Cerebellar nuclear complex (tissue), 1 donor: ENCODE measurements around the gene LRRK1.

Experiments
- DNase-seq, 2 experiments: peaks; one replicate each; lab custom pipeline; 2025; lab: John Stamatoyannopoulos, UW

The LRRK1 gene

GRCh38 chr15:100918690-100919480 lies at the start of gene LRRK1:
Gene LRRK1 (plus strand): TSS chr15:100919357. CDS start chr15:100924633, 5,276 bp downstream.
- no peak for DNase-seq

GRCh38 chr15:100873029-100873677 lies 46.0 kb upstream of the LRRK1 start:
- DNase-seq = peak in 1 of 2 experiments; percentile 51

DNA sequence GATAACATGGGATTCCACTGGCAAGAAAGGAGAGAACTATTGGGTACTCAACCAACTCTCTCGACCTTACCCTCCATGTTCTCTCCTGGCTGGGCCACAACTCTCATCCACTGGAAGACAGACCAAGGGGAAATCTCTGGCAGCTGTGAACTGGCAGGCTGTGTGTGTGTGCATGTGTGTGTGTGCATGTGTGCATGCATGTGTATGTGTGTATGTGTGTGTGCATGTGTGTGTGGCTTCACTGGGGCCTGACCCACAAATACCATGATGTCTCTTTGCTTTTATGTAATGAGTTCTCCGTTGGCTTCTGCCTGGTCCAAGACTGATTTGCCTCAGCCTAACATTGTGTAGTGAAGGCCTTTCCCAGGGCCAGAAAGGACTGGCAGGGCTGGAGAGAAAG lies 43.7 kb upstream of the LRRK1 start:
- no peak for DNase-seq

- no peak for DNase-seq
Measured at GRCh38 chr15:100875976-100876375, 43.2 kb upstream of the LRRK1 start.

GRCh38 chr15:100877551-100877950 lies 41.6 kb upstream of the LRRK1 start:
- no peak for DNase-seq

- DNase-seq = no peak
Measured at GRCh38 chr15:100878130-100878529, 41.0 kb upstream of the LRRK1 start.

- no peak for DNase-seq
Measured at GRCh38 chr15:100878648-100879047, 40.5 kb upstream of the LRRK1 start.

- DNase-seq = no peak
Measured at GRCh38 chr15:100879061-100879463, 40.1 kb upstream of the LRRK1 start.

GRCh38 chr15:100879464-100880138 lies 39.6 kb upstream of the LRRK1 start, which contains the start of gene ALDH1A3:
Gene ALDH1A3 (plus strand): TSS chr15:100879831. CDS start chr15:100879908, 77 bp downstream.
- DNase-seq = no peak

DNA sequence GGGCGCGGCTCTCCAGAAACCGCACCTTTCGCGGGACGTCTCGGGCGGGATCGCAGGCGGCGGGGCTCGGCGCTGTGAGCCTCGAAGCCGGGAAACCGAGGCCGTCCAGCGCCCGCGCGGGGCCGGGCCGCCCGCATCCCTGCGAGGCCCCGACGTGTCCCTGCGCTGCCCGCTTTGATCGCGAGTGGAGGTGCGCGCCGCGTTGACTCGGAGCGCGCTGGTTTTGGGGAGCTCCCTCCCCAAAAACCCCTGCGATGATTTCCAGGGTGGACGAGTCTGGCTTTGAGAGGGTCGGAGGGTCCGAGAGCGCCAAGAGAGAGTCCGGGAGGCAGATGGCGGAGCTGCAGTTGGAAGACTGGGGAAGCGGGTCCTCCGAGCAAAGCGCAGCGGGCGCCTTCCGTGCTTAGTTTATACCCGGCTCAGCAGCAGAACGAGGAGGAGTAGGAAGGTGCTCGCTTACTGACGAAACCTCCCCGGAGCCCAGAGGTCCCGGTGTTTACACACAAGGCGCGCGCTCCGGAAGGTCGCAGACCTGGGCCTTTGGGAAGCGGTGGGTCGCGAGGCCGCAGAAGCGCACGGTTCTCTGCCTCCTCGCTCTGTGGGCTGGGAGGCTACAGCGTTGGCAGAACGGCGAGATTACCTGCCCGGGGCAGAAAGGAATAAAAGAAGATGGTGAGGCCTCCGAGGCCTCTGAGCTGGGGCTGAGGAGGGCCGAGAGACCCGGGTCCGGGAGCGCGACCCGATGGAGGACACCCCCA lies 38.8 kb upstream of the LRRK1 start:
- DNase-seq = no peak

GRCh38 chr15:100880897-100881242 lies 38.3 kb upstream of the LRRK1 start:
- no peak for DNase-seq

GRCh38 chr15:100881573-100882336 lies 37.4 kb upstream of the LRRK1 start:
- no peak for DNase-seq

DNA sequence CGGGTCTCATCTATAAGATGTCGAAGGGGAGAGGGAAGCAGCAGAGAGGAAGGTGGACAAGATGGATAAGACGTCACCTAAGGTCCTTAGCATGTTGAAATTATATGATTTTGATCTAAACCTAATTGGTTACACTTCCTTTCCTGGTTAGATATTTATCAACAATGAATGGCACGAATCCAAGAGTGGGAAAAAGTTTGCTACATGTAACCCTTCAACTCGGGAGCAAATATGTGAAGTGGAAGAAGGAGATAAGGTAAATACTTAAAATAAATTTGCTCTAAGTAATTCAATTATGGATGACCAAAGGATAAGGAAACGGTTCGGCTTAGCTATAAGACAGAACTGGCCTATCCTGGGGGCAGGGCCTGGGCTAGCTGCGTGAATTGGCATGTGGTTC lies 34.0 kb upstream of the LRRK1 start:
- no peak for DNase-seq

DNA sequence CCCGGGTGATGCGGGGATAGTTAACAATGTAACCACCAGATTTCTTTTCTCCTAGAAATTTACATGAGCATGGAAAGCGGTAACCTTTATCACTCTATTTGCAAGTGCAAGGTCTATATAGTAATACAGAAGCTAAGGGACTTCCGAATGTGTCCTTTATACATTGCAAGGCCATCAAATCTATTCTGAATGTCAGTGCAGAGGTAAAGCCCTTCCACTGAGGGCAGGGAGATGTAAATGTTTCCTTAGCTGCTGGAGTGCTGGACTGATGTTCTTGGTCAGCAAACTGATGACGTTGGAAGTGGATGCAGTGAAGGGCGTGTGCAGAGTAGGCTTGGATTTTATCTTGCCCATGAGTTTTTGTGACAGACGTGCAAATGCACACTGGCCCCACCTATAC lies 33.3 kb upstream of the LRRK1 start:
- no peak for DNase-seq

- DNase-seq = no peak
Measured at GRCh38 chr15:100887211-100887913, 31.8 kb upstream of the LRRK1 start.

- DNase-seq = no peak
Measured at GRCh38 chr15:100889385-100890050, 29.6 kb upstream of the LRRK1 start.

DNA sequence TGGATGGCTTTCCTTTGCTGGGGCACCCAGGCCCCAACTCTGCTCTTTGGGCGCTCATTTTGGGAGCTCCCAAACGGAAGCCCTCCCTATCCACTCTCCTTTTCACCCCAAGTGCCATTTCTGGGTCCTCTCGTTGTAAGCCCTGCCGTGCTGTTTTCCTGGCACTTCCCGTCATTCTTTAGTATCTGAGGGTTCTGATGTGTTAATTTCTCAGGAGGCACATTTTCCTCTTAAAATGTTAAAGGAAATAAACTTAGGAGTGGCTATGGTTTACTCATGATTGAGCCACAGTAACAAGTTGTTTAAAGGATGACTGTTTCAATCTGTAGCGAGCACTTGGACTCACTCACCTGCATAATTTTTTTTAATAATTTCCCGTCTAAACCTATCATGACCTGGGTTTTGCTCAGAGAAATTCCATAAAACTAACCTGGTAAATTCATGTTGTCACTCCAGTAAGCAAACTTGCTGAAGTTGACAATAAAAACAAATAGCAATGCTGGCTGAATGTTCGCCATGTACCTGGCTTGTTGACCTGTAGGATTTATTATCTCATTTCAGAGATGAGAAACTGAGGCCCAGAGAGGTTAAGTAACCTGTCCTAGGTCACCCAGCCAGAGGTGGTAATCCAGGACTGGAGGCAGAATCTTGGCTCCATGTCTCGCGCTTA lies 29.0 kb upstream of the LRRK1 start:
- DNase-seq = no peak

DNA sequence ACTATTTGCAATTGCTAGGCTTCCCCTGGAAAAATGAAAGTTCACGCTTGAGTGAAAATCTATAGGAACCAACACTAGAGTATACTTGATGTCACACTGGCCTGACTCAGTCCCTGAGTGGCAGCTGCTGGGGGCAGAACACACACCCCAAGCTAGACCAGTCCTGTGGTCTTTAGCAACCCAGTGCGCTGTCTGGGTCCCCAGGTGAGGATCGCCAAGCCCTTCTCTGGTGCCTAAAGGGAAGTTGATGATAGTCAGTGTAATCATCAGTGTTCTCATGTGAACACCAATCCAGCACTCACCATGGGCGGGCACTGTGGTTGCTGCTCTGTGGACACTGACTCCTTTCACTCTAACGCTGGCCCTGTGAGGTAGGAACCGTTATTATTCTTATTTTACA lies 28.3 kb upstream of the LRRK1 start:
- DNase-seq = no peak

DNA sequence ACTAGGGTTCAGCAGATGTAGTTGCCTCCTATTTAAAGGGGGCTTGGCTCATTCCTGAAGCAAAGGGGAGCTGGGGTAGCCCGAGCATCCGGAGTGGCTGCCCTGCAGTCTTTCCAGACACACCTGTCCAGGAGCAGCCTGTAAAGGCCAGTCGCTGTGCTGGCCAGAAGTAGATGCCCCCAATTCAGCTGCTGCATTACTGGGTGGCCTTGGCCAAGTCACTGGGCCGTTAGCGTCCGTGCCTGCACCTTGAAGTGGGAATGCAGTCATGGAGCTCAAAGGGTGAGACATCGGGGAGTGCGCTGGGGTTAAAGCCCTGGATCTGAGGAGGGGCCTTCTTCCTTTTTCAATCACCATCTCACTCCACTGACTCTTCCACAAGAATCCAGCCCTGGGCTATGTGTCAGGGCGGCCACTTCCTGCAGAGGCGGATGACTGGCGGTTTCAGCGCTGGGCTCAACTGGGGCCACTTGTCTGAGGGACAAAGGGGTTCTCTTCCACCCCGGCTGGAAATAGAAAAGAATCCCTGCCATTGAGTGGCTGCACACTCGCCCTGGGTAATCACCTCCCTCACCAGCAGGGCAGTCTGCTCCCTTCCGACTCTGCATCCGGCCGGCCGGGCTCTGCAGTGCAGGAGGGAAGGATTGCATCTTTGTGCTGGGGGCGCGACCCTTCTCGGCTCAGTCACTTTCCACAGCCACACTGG lies 27.7 kb upstream of the LRRK1 start:
- DNase-seq = no peak
